HEK293 (cell line): ENCODE measurements around the gene HHIPL1.

Experiments
- CTCF ChIA-PET: fragments of 350-600 bp; formaldehyde crosslinking; extraction: SDS; loops from one replicate; lab custom pipeline; 2021; ENCODE audit warnings: antibody characterized with exemption; lab: Yijun Ruan, JAX
- POLR2A ChIA-PET: fragments of 300-600 bp; formaldehyde crosslinking; extraction: SDS; loops from one replicate; lab custom pipeline; 2020; ENCODE audit warnings: antibody characterized with exemption, inconsistent platforms; lab: Yijun Ruan, JAX
- H3K27ac ChIP-seq: fragments of 200-500 bp; sonication (Bioruptor generic); 2 replicates; pipeline ENCODE4 v1.5.1; 2014; ENCODE audit warnings: low read depth, low read length, control low read depth, inconsistent platforms; ENCODE audit errors: extremely low read depth
- H3K36me3 ChIP-seq, 2 experiments: fragments of 200-500 bp in 1 of 2; sonication (Bioruptor generic) in 1 of 2; 1 replicate in 1 of 2; 2 replicates in 1 of 2; pipeline ENCODE4 v1.5.1; 2014 to 2017; ENCODE audit warnings: inconsistent platforms in 2 of 2, low read length in 2 of 2; ENCODE audit not compliant: control insufficient read depth in 2 of 2, insufficient read depth in 1 of 2
- H3K4me1 ChIP-seq: fragments of 200-500 bp; sonication (Bioruptor generic); 2 replicates; pipeline ENCODE4 v1.5.1; 2014; ENCODE audit warnings: mild to moderate bottlenecking, low read length, inconsistent platforms; ENCODE audit not compliant: control insufficient read depth, insufficient read depth
- H3K4me3 ChIP-seq: 2 replicates; pipeline ENCODE4 v1.5.1; 2011; ENCODE audit warnings: low read depth, mild to moderate bottlenecking, control low read depth, low read length, moderate library complexity
- H3K9me3 ChIP-seq: fragments of 200-500 bp; sonication (Bioruptor generic); 2 replicates; pipeline ENCODE4 v1.5.1; 2014; ENCODE audit warnings: low read depth, low read length, inconsistent platforms; ENCODE audit not compliant: control insufficient read depth, insufficient read depth
- BCL11B ChIP-seq: fragments of 450-650 bp; formaldehyde crosslinking; IDR thresholded peaks from 2 replicates; pipeline ENCODE4 v1.5.1; 2016; ENCODE audit warnings: low read depth, missing biosample characterization, missing genetic modification characterization
- EGR2 ChIP-seq: fragments of 450-650 bp; formaldehyde crosslinking; IDR thresholded peaks from 2 replicates; pipeline ENCODE4 v1.5.1; 2016; ENCODE audit warnings: low read depth, missing biosample characterization, missing genetic modification characterization
- MZF1 ChIP-seq: fragments of 450-650 bp; formaldehyde crosslinking; IDR thresholded peaks from 2 replicates; pipeline ENCODE4 v1.5.1; 2017; ENCODE audit warnings: missing biosample characterization, missing genetic modification characterization, borderline replicate concordance
- SCRT1 ChIP-seq: fragments of 450-650 bp; formaldehyde crosslinking; IDR thresholded peaks from 2 replicates; pipeline ENCODE4 v1.5.1; 2016; ENCODE audit warnings: missing biosample characterization, missing genetic modification characterization, borderline replicate concordance
- SCRT2 ChIP-seq: fragments of 450-650 bp; formaldehyde crosslinking; IDR thresholded peaks from 2 replicates; pipeline ENCODE4 v1.5.1; 2016; ENCODE audit warnings: missing biosample characterization, missing genetic modification characterization
- SP7 ChIP-seq: fragments of 450-650 bp; formaldehyde crosslinking; IDR thresholded peaks from 2 replicates; pipeline ENCODE4 v1.5.1; 2016; ENCODE audit warnings: missing biosample characterization, missing genetic modification characterization
- YY1 ChIP-seq: fragments of 450-650 bp; formaldehyde crosslinking; IDR thresholded peaks from 2 replicates; pipeline ENCODE4 v1.5.1; 2018; ENCODE audit warnings: missing biosample characterization, missing genetic modification characterization
- ZBTB8A ChIP-seq: fragments of 450-650 bp; formaldehyde crosslinking; IDR thresholded peaks from 2 replicates; pipeline ENCODE4 v1.5.1; 2016; ENCODE audit warnings: missing biosample characterization, missing genetic modification characterization
- ZIC2 ChIP-seq: fragments of 450-650 bp; formaldehyde crosslinking; IDR thresholded peaks from 2 replicates; pipeline ENCODE4 v1.5.1; 2016; ENCODE audit warnings: missing biosample characterization, missing genetic modification characterization
- ZNF132 ChIP-seq: fragments of 450-650 bp; formaldehyde crosslinking; IDR thresholded peaks from 2 replicates; pipeline ENCODE4 v1.5.1; 2017; ENCODE audit warnings: missing biosample characterization, missing genetic modification characterization, borderline replicate concordance
- ZNF133 ChIP-seq: fragments of 450-650 bp; formaldehyde crosslinking; IDR thresholded peaks from 2 replicates; pipeline ENCODE4 v1.5.1; 2016; ENCODE audit warnings: missing biosample characterization, missing genetic modification characterization
- ZNF175 ChIP-seq: fragments of 450-650 bp; formaldehyde crosslinking; IDR thresholded peaks from 2 replicates; pipeline ENCODE4 v1.5.1; 2016; ENCODE audit warnings: missing biosample characterization, missing genetic modification characterization
- ZNF239 ChIP-seq: fragments of 450-650 bp; formaldehyde crosslinking; IDR thresholded peaks from 2 replicates; pipeline ENCODE4 v1.5.1; 2016; ENCODE audit warnings: missing biosample characterization, missing genetic modification characterization
- ZNF24 ChIP-seq: fragments of 450-650 bp; formaldehyde crosslinking; IDR thresholded peaks from 2 replicates; pipeline ENCODE4 v1.5.1; 2016; ENCODE audit warnings: missing biosample characterization, missing genetic modification characterization
- ZNF248 ChIP-seq: fragments of 450-650 bp; formaldehyde crosslinking; IDR thresholded peaks from 2 replicates; pipeline ENCODE4 v1.5.1; 2017; ENCODE audit warnings: missing biosample characterization, missing genetic modification characterization
- ZNF335 ChIP-seq: fragments of 450-650 bp; formaldehyde crosslinking; conservative IDR thresholded peaks from 2 replicates; pipeline ENCODE4 v1.5.1; 2016; ENCODE audit warnings: missing biosample characterization, missing genetic modification characterization
- ZNF366 ChIP-seq: fragments of 450-650 bp; formaldehyde crosslinking; conservative IDR thresholded peaks from 2 replicates; pipeline ENCODE4 v1.5.1; 2016; ENCODE audit warnings: missing biosample characterization, missing genetic modification characterization
- ZNF473 ChIP-seq: fragments of 450-650 bp; formaldehyde crosslinking; IDR thresholded peaks from 2 replicates; pipeline ENCODE4 v1.5.1; 2017; ENCODE audit warnings: missing biosample characterization, missing genetic modification characterization
- ZNF677 ChIP-seq: fragments of 450-650 bp; IDR thresholded peaks from 2 replicates; pipeline ENCODE4 v1.5.0; 2018; ENCODE audit warnings: missing biosample characterization, mild to moderate bottlenecking, missing genetic modification characterization, moderate library complexity
- ZSCAN30 ChIP-seq: fragments of 450-650 bp; IDR thresholded peaks from 2 replicates; pipeline ENCODE4 v1.5.1; 2018; ENCODE audit warnings: missing biosample characterization, mild to moderate bottlenecking, missing genetic modification characterization, moderate library complexity
- ZXDB ChIP-seq: fragments of 450-650 bp; formaldehyde crosslinking; IDR thresholded peaks from 2 replicates; pipeline ENCODE4 v1.5.1; 2016; ENCODE audit warnings: missing biosample characterization, missing genetic modification characterization
- TF ChIP-seq, protein P1 (sequence below): fragments of 450-650 bp; formaldehyde crosslinking; IDR thresholded peaks from 2 replicates; pipeline ENCODE4 v1.5.1; 2016; ENCODE audit warnings: missing biosample characterization, missing genetic modification characterization, borderline replicate concordance
- TF ChIP-seq, protein P2 (sequence below): fragments of 450-650 bp; formaldehyde crosslinking; IDR thresholded peaks from 2 replicates; pipeline ENCODE4 v1.5.1; 2016; ENCODE audit warnings: missing biosample characterization, missing genetic modification characterization
- TF ChIP-seq, protein P3 (sequence below): fragments of 450-650 bp; formaldehyde crosslinking; optimal IDR thresholded peaks from 2 replicates; pipeline ENCODE3; 2016; ENCODE audit warnings: missing biosample characterization, mild to moderate bottlenecking, missing genetic modification characterization
- TF ChIP-seq, protein P4 (sequence below): fragments of 450-650 bp; formaldehyde crosslinking; IDR thresholded peaks from 2 replicates; pipeline ENCODE4 v1.5.1; 2017; ENCODE audit warnings: missing biosample characterization, missing genetic modification characterization
- TF ChIP-seq, protein P5 (sequence below): fragments of 450-650 bp; formaldehyde crosslinking; IDR thresholded peaks from 2 replicates; pipeline ENCODE4 v1.5.1; 2017; ENCODE audit warnings: missing biosample characterization, missing genetic modification characterization

HHIPL1 gene

DNA sequence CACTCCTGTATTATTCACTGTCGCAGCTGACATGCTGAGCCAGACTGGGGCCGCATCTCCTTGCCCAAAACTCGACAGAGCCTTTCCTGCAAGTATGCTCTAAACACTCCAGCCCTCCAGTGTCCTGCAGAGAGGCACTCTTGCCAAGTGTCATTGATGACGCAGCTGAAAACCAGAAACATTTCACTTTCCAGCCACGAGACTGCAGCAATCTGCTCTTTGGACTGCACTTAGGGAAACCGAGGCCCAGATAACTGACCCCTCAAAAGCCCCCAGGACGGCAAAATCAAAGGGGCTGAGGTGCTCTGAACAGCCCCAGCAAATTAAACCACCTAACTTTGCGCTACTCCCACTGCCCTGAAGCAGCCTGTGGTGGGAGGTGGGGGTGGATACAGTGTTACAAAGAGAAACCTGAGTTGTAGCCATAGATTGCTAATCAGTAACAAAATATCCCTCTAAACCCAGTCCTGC is 43.5 kb upstream of the HHIPL1 start (continued):
- 0 out of 2 replicates have a peak, but pooled peaks have one; percentile 26 for TF ChIP-seq SP7 (tag by site-specific recombination)
- no peak for TF ChIP-seq ZNF677 (tag by site-specific recombination)
- TF ChIP-seq EGR2 (tag by site-specific recombination): peak; percentile 92
- no peak for TF ChIP-seq ZNF239 (tag by site-specific recombination)
- TF ChIP-seq, protein P1, sequence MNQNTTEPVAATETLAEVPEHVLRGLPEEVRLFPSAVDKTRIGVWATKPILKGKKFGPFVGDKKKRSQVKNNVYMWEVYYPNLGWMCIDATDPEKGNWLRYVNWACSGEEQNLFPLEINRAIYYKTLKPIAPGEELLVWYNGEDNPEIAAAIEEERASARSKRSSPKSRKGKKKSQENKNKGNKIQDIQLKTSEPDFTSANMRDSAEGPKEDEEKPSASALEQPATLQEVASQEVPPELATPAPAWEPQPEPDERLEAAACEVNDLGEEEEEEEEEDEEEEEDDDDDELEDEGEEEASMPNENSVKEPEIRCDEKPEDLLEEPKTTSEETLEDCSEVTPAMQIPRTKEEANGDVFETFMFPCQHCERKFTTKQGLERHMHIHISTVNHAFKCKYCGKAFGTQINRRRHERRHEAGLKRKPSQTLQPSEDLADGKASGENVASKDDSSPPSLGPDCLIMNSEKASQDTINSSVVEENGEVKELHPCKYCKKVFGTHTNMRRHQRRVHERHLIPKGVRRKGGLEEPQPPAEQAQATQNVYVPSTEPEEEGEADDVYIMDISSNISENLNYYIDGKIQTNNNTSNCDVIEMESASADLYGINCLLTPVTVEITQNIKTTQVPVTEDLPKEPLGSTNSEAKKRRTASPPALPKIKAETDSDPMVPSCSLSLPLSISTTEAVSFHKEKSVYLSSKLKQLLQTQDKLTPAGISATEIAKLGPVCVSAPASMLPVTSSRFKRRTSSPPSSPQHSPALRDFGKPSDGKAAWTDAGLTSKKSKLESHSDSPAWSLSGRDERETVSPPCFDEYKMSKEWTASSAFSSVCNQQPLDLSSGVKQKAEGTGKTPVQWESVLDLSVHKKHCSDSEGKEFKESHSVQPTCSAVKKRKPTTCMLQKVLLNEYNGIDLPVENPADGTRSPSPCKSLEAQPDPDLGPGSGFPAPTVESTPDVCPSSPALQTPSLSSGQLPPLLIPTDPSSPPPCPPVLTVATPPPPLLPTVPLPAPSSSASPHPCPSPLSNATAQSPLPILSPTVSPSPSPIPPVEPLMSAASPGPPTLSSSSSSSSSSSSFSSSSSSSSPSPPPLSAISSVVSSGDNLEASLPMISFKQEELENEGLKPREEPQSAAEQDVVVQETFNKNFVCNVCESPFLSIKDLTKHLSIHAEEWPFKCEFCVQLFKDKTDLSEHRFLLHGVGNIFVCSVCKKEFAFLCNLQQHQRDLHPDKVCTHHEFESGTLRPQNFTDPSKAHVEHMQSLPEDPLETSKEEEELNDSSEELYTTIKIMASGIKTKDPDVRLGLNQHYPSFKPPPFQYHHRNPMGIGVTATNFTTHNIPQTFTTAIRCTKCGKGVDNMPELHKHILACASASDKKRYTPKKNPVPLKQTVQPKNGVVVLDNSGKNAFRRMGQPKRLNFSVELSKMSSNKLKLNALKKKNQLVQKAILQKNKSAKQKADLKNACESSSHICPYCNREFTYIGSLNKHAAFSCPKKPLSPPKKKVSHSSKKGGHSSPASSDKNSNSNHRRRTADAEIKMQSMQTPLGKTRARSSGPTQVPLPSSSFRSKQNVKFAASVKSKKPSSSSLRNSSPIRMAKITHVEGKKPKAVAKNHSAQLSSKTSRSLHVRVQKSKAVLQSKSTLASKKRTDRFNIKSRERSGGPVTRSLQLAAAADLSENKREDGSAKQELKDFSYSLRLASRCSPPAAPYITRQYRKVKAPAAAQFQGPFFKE: no peak
- no peak for TF ChIP-seq ZNF248 (tag by site-specific recombination)
- TF ChIP-seq ZNF366 (tag by site-specific recombination): no peak
- no peak for TF ChIP-seq ZNF473
- TF ChIP-seq, protein P2, sequence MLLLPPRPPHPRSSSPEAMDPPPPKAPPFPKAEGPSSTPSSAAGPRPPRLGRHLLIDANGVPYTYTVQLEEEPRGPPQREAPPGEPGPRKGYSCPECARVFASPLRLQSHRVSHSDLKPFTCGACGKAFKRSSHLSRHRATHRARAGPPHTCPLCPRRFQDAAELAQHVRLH: no peak
- TF ChIP-seq ZIC2: peak; percentile 91

DNA sequence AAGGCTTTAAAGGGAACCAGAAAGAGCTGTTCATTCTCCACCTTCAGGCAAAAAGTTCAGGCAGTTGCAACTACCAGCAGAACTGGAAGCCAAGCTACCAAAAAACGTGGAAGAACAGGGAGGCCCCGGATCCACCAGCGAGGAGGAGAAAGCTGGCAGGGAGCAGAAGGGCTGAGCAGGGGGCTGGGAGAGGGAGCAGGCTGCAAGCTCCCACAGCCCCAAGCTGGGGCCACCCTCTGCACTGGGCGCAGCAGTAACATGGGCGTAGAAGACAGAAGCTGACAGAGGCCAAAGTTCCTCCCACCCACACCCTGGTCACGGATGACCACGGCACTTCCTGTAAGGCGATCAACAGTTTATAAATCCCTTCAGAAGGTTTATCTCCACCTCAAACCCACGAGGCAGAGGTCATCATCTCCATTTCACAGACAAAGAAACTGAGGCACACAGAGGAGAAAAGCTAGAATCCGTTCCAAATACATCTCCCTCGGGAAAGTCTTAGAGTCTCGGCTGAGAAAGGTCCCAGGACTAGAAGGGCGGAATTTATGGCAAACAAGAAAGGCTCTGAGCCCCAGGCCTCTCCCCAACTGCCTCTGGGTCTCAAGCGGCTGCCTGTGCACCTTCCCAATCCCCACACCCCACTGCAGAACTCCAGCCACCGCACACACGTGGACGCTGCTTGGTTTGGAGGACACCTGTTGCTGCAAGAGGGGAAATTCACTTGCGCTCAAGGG is 42.7 kb upstream of the HHIPL1 start:
- Histone ChIP-seq H3K9me3 (no peaks in the 10 kb centered on the region), H3K36me3 (peaks cover 0 to 4% of the 10 kb centered on the region in 2 experiments; a peak in 1 of 3 replicates), H3K27ac (peak overlapping the region; percentile 53; the same call in 1 of the 2 replicates), H3K4me3 (peak overlapping the region; percentile 39), H3K4me1 (peaks cover 15% of the 10 kb centered on the region)
- ChIA-PET CTCF (interaction anchor here (0.9 to 1.4 kb wide), 3 partner anchors 28 to 78 kb away, joined by 3 to 4 read pairs (median 3); no protein-coding TSS in a partner anchor), POLR2A (interaction anchor here (1.1 kb wide), 1 partner anchor 27 kb away, joined by 3 read pairs; no protein-coding TSS in a partner anchor)
- TF ChIP-seq ZXDB (tag by site-specific recombination) (0 out of 2 replicates have a peak, but pooled peaks have one; percentile 12), ZSCAN30 (tag by site-specific recombination) (peak; percentile 13; the same call in 1 of the 2 replicates), MZF1 (tag by site-specific recombination) (peak; percentile 65; the same call in 1 of the 2 replicates), SCRT1 (tag by site-specific recombination) (peak; percentile 98), ZNF133 (tag by site-specific recombination) (no peak), ZNF24 (tag by site-specific recombination) (no peak), EGR2 (tag by site-specific recombination) (peak; percentile 33; the same call in 1 of the 2 replicates), BCL11B (tag by site-specific recombination) (0 out of 2 replicates have a peak, but pooled peaks have one; percentile 18), ZNF132 (tag by site-specific recombination) (no peak), YY1 (tag by site-specific recombination) (no peak), ZNF335 (peak; percentile 28; the same call in 1 of the 2 replicates), ZBTB8A (peak; percentile 51), SCRT2 (tag by site-specific recombination) (peak; percentile 99), ZNF175 (tag by site-specific recombination) (no peak)
- TF ChIP-seq, protein P3, sequence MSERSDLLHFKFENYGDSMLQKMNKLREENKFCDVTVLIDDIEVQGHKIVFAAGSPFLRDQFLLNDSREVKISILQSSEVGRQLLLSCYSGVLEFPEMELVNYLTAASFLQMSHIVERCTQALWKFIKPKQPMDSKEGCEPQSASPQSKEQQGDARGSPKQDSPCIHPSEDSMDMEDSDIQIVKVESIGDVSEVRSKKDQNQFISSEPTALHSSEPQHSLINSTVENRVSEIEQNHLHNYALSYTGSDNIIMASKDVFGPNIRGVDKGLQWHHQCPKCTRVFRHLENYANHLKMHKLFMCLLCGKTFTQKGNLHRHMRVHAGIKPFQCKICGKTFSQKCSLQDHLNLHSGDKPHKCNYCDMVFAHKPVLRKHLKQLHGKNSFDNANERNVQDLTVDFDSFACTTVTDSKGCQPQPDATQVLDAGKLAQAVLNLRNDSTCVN: peak; percentile 29
- TF ChIP-seq, protein P4, sequence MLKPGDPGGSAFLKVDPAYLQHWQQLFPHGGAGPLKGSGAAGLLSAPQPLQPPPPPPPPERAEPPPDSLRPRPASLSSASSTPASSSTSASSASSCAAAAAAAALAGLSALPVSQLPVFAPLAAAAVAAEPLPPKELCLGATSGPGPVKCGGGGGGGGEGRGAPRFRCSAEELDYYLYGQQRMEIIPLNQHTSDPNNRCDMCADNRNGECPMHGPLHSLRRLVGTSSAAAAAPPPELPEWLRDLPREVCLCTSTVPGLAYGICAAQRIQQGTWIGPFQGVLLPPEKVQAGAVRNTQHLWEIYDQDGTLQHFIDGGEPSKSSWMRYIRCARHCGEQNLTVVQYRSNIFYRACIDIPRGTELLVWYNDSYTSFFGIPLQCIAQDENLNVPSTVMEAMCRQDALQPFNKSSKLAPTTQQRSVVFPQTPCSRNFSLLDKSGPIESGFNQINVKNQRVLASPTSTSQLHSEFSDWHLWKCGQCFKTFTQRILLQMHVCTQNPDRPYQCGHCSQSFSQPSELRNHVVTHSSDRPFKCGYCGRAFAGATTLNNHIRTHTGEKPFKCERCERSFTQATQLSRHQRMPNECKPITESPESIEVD (tag by site-specific recombination): no peak
- TF ChIP-seq, protein P5, sequence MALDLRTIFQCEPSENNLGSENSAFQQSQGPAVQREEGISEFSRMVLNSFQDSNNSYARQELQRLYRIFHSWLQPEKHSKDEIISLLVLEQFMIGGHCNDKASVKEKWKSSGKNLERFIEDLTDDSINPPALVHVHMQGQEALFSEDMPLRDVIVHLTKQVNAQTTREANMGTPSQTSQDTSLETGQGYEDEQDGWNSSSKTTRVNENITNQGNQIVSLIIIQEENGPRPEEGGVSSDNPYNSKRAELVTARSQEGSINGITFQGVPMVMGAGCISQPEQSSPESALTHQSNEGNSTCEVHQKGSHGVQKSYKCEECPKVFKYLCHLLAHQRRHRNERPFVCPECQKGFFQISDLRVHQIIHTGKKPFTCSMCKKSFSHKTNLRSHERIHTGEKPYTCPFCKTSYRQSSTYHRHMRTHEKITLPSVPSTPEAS (tag by site-specific recombination): no peak
